Nephron progenitor cell (in vitro differentiated cells): ENCODE measurements around the gene PDGFRA.

Source experiments
- DNase-seq: peaks from one replicate; pipeline ENCODE4 v3.0.0; 2021
- H3K27ac Mint-ChIP-seq: 2 replicates; pipeline ENCODE4 v1.8.0; 2021; ENCODE audit warnings: mild to moderate bottlenecking, moderate library complexity, mixed read lengths
- H3K27me3 Mint-ChIP-seq: 2 replicates; pipeline ENCODE4 v1.8.0; 2021; ENCODE audit warnings: mild to moderate bottlenecking, low read depth, mixed read lengths; ENCODE audit not compliant: poor library complexity
- H3K36me3 Mint-ChIP-seq: 2 replicates; pipeline ENCODE4 v1.8.0; 2021; ENCODE audit warnings: low read depth, mixed read lengths
- H3K4me1 Mint-ChIP-seq: 2 replicates; pipeline ENCODE4 v1.8.0; 2021; ENCODE audit warnings: mixed read lengths
- H3K4me3 Mint-ChIP-seq: 2 replicates; pipeline ENCODE4 v1.8.0; 2021; ENCODE audit warnings: mild to moderate bottlenecking, moderate library complexity, mixed read lengths
- H3K9me3 Mint-ChIP-seq: 2 replicates; pipeline ENCODE4 v1.8.0; 2021; ENCODE audit warnings: mild to moderate bottlenecking, moderate library complexity, mixed read lengths
- TF ChIP-seq, protein P1 (sequence below): fragments of 200-600 bp; sonication (generic); IDR thresholded peaks from 2 replicates; pipeline ENCODE4 v1.5.0; 2021; ENCODE audit warnings: antibody characterized with exemption

The PDGFRA gene

DNA sequence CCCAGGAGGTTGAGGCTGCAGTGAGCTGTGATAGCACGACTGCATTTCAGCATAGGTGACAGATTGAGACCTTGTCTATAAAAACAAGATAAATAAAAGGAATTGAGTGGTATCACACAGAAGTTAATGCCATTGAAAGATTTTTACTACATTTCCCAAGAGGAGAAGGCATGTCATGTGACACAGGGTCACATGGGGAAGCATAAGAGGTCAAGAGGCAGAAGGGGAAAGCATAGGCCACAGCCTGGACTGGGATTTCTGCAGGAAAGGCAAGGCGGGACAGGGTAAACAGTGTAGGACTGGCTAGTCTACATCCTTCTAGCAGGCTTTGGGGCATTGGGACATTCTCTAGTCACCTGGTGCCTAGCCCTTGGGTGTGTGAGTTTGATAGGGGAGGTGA, 88.6 kb downstream of the PDGFRA start:
- H3K36me3 Mint-ChIP-seq, result no peaks in the 10 kb centered on the region
- no peak overlapping the region for H3K4me3 Mint-ChIP-seq
- H3K4me1 Mint-ChIP-seq, result no peaks in the 10 kb centered on the region
- DNase-seq, result no peak
- no peaks in the 10 kb centered on the region for H3K9me3 Mint-ChIP-seq
- TF ChIP-seq, protein P1, sequence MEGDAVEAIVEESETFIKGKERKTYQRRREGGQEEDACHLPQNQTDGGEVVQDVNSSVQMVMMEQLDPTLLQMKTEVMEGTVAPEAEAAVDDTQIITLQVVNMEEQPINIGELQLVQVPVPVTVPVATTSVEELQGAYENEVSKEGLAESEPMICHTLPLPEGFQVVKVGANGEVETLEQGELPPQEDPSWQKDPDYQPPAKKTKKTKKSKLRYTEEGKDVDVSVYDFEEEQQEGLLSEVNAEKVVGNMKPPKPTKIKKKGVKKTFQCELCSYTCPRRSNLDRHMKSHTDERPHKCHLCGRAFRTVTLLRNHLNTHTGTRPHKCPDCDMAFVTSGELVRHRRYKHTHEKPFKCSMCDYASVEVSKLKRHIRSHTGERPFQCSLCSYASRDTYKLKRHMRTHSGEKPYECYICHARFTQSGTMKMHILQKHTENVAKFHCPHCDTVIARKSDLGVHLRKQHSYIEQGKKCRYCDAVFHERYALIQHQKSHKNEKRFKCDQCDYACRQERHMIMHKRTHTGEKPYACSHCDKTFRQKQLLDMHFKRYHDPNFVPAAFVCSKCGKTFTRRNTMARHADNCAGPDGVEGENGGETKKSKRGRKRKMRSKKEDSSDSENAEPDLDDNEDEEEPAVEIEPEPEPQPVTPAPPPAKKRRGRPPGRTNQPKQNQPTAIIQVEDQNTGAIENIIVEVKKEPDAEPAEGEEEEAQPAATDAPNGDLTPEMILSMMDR, result no peak
- no peak overlapping the region for H3K27ac Mint-ChIP-seq
- H3K27me3 Mint-ChIP-seq, result peaks cover 3% of the 10 kb centered on the region

DNA sequence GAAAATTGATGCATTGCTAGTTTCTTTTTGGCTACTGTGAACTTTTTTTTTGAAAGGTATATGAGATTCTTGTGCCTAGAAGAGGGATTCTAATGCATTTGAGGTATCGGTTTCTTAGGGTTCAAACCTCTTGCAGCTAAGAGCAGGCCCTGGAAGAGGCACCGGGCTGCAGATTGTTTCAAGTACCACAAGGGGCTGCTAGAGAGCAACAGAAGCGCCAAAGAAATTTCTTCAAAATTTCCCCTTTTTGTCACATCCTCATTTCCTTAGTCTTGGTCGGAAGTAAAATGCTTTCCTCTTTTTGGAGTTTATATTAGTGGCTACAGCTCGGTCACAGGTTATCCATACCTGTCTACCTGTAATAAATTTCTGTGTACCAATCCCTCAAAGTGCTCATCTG, 89.8 kb downstream of the PDGFRA start:
- TF ChIP-seq, protein P1, result peak; percentile 96
- Mint-ChIP-seq H3K36me3 (no peaks in the 10 kb centered on the region), H3K9me3 (no peaks in the 10 kb centered on the region), H3K4me1 (no peaks in the 10 kb centered on the region), H3K4me3 (no peak overlapping the region), H3K27me3 (peaks cover 3% of the 10 kb centered on the region), H3K27ac (no peak overlapping the region)
- DNase-seq, result peak; percentile 36

DNA sequence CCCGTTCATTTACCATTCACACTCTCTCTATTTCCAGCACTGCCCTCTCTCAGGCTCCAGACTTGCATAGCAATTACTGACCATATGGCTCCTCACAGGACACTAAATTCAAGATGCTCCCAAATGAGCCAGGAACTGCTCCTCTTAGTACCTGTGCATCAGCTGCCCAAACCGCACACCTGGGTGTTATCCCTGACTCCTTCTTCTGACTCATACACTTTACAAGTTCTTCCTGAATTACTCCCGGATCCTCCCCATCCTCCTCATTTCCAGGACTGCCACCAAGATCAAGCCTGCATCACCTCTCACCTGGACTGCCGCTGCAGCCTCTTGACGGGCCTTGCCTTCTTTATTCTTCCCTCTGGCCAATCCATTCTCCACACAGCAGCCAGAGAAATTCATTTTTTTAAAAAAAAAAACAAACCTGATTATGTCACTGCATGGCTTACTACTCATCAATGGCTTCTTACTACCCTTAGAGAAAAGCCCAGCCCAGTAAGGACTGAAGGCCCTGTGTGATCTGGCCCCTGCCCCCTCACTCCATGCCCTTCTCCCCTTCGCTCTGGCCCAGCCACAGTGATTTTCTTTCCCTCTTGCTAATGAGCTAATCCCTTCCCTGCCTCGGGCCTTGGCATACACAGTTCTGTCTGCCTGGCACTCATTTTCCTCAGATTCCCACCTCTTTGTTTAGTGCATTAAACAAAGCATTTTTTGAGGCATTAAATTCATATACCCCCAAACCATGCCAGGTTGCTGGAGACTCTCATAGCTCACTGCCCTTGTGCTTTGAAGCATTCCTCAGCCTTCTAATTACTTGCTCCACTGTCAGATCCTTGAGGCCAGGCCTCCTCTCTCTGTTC, 92.0 kb downstream of the PDGFRA start:
- no peaks in the 10 kb centered on the region for H3K4me1 Mint-ChIP-seq
- peaks cover 3% of the 10 kb centered on the region for H3K27me3 Mint-ChIP-seq
- TF ChIP-seq, protein P1, result no peak
- H3K4me3 Mint-ChIP-seq, result no peak overlapping the region
- peaks cover 5% of the 10 kb centered on the region for H3K9me3 Mint-ChIP-seq
- no peaks in the 10 kb centered on the region for H3K36me3 Mint-ChIP-seq
- no peak for DNase-seq
- H3K27ac Mint-ChIP-seq, result no peak overlapping the region

DNA sequence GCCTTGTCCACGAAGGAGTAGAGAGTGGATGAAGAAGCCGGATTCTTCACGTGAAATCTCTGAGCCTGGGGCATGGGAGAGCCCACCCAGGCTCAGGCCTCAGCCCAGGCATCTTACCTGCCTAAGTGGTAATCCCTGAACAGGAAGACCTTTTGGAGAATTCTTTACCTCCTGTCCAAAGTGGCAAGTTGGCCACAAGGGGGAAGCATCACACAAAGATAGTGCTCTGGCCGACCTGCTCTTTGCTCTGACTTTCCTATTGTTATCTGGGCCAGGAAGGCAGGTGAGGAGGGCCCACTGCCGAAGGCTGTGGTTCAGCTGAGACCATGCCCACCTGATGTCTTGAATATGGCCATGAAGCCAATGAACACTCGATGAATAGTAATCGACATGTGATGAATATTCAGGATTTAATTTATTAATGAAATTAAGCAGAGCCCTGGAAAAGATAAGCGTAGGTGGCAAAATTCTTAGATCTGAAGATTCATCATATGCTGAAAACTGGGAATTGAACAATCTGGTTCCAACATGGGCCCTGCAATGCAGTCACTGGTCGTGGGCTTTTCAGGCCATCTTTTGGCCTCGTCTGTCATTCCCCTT, 93.8 kb downstream of the PDGFRA start:
- Mint-ChIP-seq H3K27ac (no peak overlapping the region), H3K27me3 (peaks cover 3% of the 10 kb centered on the region), H3K9me3 (peaks cover 16% of the 10 kb centered on the region), H3K36me3 (peaks cover 6% of the 10 kb centered on the region), H3K4me3 (no peak overlapping the region), H3K4me1 (no peaks in the 10 kb centered on the region)
- TF ChIP-seq, protein P1, result peak; percentile 65
- peak; percentile 74 for DNase-seq

DNA sequence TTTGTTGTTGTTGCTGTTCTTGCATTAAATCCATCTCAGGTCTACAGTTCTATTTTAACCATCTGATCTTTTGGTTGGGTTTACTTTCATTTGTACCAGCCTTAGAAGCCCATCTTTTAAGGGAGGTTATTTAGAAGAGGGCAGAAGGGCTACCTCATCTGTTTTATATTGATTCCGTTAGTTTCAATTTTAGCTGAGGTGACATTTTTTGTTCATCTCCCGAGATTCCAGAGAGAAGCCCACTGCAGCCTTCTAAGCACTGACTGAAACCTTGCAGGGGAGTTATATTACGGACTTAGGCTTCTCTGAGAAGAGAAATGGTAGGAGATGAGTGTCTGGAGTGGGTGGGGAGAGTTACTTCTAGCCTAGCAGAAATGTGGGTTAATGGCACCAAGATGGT, 101.8 kb downstream of the PDGFRA start:
- peaks cover 7% of the 10 kb centered on the region for H3K4me1 Mint-ChIP-seq
- peaks cover 6% of the 10 kb centered on the region for H3K36me3 Mint-ChIP-seq
- H3K27me3 Mint-ChIP-seq, result peaks cover 5% of the 10 kb centered on the region
- no peak overlapping the region for H3K4me3 Mint-ChIP-seq
- H3K9me3 Mint-ChIP-seq, result peaks cover 11% of the 10 kb centered on the region
- DNase-seq, result no peak
- TF ChIP-seq, protein P1, result no peak
- H3K27ac Mint-ChIP-seq, result no peak overlapping the region

DNA sequence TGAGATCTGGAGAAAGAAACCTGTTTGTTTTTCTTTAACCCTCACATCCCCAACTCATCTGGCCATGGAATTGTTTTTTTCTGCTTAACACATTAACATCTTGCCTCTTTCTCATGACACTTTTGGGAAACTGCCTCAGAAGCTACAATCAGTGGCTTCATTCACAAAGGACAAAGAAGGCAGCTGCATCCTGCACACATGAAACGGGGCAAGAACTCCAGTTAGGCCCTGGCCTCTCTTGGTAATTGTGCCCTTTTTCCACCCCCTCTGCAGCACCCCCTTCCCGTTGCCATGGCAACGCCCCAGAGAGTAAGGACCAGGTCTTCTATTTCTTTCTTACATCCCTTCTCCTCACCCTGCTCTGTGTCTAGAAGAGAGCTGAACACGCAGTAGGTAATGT, 103.4 kb downstream of the PDGFRA start:
- TF ChIP-seq, protein P1, result no peak
- Mint-ChIP-seq H3K4me1 (peaks cover 7% of the 10 kb centered on the region), H3K27ac (no peak overlapping the region)

More for the DNA sequence above, 103.4 kb downstream of the PDGFRA start:
- no peak overlapping the region for H3K4me3 Mint-ChIP-seq
- H3K9me3 Mint-ChIP-seq, result no peaks in the 10 kb centered on the region
- H3K27me3 Mint-ChIP-seq, result peaks cover 5% of the 10 kb centered on the region
- no peaks in the 10 kb centered on the region for H3K36me3 Mint-ChIP-seq
- DNase-seq, result no peak
